HG02885 (cell line): ENCODE data around the gene SMIM38.

ENCODE experiments used
- ATAC-seq: cut with Tn5 transposase; IDR thresholded peaks from one replicate; pipeline ENCODE4 v1.9.1; 2021; ENCODE audit warnings: mild to moderate bottlenecking; ENCODE audit not compliant: unreplicated experiment, poor library complexity

The SMIM38 gene

DNA sequence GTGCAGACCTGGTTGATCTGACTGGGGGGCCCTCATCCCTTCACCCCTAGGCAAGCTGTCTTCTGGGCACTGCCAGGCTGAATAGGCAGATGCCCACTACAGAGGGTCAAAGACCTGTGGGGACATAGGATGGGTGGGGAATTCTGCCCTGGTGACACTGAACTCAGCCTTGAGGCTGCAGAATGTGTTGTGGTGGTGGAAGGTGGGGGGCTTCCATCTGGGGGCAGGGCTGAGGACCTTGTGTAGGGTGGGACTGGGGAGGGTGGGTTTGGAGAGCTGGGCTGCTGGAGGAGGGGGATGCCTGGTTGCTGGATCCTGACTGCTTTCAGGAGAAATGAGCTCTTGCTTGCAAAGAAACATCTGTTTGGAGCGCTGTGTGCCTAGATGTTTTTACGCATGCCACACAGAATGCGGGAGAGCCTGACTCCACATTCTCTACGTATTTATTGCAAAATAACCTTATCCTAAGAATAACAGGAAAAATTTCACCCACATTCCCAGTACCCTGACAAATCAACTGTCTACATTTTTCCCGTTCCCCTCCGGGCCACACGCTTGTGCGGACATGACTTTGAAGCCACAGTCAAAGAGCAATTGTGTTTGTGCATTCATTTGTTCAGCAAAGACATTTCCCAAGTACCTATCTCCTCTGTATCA is 18.3 kb downstream of the SMIM38 start:
- no peak for ATAC-seq

GRCh38 chr11:69174841-69175240 is 19.1 kb downstream of the SMIM38 start:
- ATAC-seq, result no peak

DNA sequence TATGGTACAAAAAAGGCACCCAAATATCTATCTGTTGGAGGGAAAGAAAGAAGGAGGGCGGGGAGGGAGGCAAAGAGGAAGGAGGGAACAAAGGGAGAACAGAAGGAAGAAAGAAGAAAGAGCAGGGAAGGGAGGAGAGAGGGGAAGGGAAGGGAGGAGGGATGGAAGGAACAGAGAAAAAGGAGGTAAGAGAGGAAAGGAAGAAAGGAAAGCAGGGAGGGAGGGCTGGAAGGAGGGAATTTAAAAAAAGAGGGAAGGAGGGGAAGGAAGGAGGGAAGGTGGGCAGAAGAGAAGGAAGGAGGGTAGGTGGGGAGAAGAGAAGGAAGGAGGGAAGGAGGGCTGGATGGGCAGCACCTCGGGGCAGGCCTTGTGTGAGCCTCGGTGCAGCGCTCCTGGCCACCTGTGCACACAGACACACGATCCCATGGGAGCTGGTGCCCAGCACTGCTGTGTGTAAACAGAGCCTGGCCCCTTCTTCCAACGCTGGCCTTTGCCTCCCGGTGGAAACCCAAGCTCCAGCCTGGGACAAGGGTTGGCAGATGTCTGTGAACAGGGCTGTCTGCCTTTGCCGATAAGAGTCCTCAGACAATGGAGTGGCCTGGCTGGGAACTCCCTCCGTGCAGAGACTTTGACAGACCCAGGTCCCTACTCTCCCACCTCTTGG is 23.2 kb downstream of the SMIM38 start:
- no peak for ATAC-seq

DNA sequence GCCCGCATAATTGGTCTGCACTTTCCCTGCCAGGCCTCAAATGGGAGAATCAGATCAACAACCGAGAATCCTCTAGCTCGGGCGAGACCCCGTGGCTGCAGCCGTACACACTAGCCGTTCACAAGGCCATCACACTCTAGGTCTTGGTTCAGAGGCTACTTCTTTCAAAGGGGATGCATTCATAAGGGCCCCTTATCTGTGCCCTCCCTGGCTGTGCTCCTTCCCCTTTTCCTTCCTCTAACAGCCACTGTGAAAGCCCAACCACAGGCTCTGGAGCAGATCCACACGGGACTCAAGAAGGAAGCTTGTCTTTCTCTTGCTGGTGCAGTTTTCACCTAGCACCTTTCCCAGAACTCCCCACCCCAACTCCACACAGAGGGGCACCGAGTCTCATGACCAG is 24.5 kb downstream of the SMIM38 start:
- no peak for ATAC-seq

DNA sequence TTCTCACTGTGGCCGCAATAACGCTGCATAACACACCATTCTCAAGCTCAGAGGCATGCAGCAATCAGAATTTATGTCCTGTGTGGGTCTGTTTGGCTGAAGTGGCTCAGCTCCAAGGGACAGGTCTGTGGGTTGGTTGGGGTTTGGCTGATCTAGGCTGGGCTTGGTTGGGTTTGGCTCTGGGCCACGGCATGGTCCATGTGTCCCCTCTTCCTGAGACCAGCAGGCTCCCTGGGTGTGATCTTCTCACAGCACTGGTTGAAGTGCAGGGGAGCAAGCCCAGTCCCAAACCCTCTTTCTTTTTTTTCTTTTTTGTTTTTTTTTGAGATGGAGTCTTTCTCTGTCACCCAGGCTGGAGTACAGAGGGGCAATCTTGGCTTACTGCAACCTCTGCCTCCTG is 25.0 kb downstream of the SMIM38 start:
- no peak for ATAC-seq

DNA sequence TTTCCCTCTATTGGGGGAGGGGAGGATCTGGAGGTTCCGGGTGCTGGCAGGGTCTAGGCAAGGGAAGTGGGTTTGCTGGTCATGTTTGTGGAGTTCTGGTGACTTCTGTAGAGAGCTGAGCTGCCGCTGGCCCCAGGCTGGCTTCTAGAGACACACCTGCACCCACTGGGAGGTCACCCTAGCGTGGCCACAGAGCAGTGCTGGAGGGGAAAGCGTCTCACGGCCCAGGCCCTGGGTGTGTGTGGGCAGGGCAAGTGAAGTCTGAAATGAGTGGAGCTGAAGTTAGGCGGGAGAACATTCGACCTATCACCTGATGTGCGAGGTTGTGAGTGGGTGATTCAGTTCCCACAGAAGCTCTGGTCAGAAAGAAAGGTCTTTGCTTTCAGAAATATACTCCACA is 27.9 kb downstream of the SMIM38 start:
- ATAC-seq, result peak; percentile 56

DNA sequence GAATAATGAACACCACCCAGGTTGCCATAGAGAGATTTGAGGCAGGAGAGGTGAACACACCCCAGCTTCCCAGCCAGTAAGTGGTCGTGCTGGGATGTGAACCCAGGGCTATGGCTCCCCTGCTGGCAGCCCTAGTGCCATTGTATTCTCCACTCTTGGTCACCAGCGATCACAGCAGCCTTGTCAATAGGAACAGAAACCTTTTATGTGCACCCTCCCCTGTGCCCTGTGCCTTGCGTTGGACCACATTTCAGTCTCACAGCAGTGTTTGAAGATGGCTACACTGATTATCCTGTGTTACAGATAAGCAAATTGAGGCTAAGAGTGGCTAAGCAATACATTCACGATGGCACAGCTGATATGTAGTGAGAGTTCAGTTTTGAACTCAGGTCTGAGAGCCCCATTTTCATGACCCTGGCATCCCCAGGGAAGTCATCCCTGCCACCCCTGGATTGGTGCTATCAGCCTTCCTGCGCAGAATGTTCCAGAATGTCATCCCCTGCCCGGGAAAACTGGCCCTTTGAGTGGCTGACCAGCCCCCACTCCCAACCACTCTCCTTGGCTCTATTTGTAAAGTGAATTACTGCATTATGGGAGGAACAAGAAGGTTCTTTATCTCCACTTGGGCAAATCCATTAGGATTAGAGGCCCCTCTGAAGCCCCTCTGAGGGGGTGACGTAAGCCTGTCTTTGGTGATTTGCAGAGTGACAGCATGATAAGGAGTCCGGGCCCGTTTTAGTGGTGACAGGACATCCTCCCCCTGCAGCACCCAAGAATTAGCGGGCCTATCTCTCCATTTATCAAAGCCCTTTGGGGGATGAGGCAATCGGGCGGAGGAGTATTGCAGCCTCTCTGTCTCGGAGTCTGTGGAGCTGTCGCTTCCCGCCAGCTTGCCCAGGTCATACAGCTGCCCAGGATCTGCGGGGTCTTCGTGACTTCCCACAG is 30.9 kb downstream of the SMIM38 start:
- ATAC-seq, result no peak

DNA sequence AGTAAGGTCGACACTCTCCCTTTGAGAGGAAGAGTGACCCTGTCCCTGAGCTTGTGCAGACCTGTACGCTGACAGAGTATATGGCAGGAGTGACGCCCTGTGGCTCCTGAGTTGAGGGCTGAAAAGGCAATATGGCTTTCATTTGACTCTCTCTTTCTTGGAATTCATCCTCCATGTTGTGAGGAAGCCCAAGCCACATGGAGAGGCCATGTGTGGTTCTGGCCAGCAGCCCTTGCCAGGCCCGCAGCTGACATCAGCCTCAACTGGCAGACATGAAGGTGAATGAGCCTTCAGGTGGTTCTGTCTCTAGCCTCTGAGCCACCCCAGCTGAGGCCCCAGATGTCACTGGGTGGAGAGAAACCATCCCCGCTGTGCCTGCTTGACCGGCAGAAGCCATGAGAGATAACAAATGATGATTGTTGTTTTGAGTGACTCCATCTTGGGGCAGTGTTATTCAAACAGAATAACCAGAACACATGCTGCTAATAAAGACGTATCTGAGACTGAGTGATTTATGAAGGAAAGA is 31.9 kb downstream of the SMIM38 start:
- ATAC-seq, result no peak

GRCh38 chr11:69189059-69189458 is 33.3 kb downstream of the SMIM38 start:
- no peak for ATAC-seq

DNA sequence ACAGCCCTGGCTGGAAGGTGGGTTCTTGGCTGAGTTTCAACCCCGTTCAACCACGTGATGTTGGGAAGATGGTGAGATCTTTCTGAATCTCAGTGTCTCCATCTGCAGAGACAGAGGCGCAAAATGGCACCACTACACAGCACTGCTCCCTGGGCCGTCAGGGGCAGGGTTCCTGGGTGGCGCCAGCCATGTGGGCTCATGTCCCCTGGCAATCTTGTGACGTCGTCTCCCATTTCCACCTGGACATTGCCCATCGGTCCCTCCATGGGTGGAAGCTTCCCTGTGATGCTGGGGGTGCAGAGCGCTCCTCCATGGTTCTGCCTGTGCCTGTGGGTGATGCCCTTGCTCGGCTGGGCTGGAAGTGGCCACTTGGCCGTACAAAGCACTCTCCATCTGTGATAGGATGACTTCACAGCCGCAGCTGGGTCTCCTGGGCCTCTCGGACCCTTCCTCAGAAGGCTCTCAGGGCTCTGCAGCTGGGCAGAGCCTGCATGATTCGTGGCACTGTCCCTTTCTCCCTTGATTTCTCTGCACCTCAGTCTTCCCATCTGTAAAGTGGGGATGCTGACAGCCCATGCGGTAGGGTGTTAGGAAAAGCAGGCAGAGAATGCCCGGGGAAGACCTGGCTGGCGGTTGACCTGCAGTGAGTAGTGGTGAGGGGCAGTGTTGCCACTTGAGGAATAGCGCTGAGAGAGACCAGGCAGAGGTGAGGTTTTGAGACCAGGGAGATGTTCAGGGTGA is 35.2 kb downstream of the SMIM38 start:
- ATAC-seq, result no peak

GRCh38 chr11:69192301-69192721 is 36.6 kb downstream of the SMIM38 start:
- no peak for ATAC-seq

- ATAC-seq, result no peak
These were observed 37.4 kb downstream of the SMIM38 start for GRCh38 chr11:69193151-69193550.

DNA sequence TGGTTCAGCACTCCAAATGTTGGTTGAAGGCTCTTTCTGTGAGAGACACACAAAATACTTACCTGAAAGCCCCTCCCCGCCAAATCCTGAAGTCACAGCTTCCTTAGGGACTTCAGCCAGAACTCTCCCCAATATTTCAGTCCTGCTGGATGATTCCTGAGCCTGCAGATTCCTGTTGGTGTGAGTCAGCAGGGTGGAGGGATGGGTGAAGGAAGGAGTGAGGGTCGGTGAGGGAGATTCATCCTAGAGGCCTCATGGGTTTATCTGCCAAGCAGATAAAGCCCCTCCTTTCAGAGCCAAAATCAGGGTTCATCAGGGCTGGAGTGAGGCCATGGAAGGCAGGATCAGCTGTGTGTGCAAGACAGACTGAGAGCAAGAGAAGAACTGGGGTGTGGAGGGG is 37.9 kb downstream of the SMIM38 start:
- ATAC-seq, result no peak

DNA sequence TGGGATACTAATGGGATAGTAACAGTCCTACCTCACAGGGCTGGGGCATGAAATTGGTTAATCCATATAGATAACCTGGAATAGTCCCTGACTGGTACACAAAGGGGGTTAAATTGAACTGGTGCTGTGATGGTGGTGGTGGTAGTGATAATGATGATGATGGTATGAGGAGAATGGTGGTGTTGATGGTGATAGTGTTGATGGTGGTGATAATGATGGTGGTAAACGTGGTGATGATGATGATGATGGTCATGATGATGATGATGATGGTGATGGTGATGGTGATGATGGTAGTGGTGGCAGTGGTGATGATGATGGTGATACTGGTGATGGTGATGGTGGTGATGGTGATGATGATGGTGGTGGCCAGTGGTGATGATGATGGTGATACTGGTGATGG is 38.7 kb downstream of the SMIM38 start:
- no peak for ATAC-seq

DNA sequence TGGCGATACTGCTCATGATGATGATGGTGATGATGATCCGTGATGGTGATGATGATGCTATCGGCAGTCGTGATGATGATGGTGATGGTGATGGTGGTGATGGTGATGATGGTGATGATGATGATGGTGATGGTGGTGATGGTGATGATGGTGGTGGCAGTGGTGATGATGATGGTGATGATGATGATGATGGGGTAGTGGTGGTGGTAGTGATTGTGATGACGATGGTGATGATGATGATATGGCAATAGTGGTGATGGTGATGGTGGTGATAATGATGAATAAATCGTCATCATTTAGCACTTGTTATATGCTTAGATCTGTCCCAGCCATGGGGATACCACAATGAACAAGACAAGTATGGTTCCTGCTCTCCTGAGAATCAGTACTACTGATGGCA is 39.2 kb downstream of the SMIM38 start:
- no peak for ATAC-seq

DNA sequence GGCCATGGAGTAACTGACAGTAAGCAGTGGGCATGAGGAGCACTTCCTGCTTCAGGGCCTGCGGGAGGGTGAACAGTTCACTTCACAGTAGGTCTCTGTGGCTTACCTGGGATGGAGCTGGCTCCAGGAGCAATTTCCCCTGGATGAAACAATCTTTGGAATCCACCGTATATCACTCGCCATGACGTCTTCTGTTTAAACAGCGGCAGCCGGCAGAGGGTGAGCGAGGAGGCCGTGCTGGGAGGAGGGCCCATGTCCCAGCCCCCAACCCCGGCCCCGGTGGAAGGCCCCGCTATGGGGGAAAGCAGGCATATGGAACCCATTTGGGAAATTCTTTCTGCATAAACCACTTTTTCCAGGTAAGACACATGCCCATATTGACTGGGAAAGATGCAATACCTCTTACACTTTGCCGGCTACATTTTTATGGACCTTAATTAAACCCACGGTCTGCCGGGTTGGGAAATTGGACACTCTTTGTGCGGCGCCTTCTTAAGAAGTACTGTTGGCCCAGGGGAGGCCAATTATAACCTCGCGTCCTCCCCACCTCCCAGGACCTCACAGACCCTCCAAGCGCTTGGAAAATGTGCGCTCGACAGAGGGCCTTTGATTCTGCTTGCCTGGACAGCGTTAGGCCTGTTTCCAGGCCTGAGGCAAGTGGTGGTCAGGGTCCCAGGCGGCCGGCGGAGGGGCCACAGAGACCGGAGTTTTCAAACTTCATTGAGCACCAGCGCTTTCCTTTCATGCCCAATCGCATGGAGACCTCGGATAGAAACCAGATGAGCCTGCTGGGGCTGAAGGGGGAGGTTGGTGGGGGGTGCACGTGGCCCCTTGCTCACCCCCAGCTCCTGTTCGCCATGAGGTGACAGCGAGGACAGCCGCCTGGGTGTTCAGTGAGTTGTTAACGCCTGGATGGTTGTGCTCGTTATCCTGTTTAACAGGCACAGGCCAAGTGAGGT is 40.4 kb downstream of the SMIM38 start:
- ATAC-seq, result no peak

- no peak for ATAC-seq
These were observed 41.0 kb downstream of the SMIM38 start for GRCh38 chr11:69196783-69197169.

DNA sequence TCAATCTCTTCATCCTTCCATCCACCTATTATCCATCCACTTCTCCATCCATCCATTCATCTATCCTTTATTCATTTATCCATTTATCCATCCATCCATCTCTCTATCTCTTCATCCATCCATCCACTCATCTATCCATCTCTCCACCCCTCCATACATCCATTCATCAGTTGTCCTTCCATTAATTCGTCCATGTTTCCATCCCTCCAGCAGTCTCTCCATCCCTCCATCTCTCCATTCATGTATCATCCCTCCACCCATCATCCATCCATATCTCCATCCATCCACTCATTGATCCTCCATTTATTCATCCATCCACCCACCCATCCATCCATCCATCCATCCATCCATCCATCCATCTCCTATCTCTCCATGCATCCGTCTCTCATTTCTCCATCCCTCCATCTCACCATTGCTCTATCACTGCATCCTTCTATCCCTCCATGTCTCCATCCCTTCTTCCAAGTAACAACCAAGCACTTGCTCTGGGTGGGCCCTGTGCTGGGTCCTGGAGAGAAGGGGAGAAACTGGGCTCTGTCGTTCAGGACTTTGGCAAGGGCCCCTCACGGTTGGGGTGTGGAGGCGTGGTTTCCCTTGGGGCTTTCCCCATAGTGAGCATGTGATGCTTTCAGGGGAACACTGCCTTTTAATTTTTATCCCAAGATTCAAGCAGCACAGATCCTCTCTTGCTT is 43.3 kb downstream of the SMIM38 start:
- ATAC-seq, result no peak
